GM21528 (cell line): ENCODE results near the gene DENND4A.
"Not testable (repeated sequence)": the region's sequence is repeated elsewhere in the genome, so short reads cannot be mapped to it uniquely, and the experiment has no call there.

ENCODE experiments used
- ATAC-seq: cut with Tn5 transposase; IDR thresholded peaks from one replicate; pipeline ENCODE4 v1.9.1; 2021; ENCODE audit warnings: mild to moderate bottlenecking, moderate library complexity; ENCODE audit not compliant: unreplicated experiment, low FRiP score

The DENND4A gene

DNA sequence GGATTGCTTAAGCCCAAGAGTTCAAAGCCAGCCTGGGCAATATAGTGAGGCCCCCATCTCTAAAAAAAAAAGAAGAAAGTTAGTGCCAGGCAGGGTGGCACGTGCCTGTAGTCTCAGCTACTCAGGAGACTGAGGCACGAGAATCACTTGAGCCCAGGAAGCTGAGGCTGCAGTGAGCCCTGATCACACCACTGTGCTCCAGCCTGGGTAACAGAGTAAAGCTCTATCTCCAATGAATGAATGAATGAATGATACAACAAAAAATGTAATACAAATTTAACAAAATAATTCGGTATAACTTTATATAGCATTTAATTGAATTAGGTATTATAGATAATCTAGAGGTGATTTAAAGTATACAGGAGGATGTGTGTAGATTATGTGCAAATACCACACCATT, 29.7 kb downstream of the DENND4A start:
- no peak for ATAC-seq

DNA sequence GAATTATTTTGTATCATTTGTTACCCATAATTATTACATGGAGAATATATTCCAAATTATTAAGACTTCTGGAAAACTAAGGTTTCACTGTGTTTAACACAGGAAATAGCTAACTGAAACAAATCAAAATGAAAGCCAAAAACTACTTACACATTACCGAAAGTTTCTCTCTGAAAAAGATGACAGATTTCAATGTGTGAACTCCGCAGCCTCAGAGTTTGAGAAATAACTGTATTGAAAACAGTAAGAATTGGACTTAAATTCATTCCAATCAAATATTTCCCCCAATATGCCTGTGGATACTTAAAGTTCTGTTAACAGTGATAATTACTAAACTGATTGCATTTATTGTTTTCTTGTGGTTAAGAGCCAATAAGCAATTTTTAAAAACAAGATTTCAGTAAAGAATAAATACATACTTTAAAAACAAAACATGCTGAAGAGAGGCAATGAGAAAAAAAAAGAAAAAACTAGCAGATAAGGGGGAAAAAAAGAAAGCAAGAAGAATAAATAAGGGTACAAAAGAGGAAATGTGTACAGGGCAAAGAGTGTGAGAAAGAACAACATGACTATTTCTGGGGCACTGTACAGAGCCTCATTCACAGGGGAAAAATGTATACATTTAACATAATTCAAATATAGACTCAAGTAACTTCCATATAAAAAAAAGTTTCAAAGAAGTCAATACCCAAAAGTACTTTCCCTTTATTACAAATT, 30.7 kb downstream of the DENND4A start:
- ATAC-seq, result no peak

DNA sequence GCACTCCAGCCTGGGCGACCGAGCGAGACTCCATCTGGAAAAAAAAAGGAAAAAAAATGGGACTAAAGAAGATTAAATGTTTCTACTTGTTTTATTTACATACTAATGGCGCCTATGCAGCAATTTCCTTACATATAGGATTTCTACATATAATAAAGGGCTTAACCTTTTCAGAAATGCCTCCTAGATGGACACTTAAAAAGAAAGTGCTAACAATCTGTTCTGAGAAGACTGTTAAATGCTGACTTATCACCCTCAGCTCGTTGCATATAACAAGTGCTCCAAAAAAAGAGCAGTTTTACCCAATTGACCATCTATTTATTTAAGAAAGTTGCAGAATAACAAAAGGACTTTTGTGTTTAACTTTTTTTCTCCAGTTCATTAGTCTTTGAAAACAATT, 32.7 kb downstream of the DENND4A start:
- ATAC-seq, result no peak

DNA sequence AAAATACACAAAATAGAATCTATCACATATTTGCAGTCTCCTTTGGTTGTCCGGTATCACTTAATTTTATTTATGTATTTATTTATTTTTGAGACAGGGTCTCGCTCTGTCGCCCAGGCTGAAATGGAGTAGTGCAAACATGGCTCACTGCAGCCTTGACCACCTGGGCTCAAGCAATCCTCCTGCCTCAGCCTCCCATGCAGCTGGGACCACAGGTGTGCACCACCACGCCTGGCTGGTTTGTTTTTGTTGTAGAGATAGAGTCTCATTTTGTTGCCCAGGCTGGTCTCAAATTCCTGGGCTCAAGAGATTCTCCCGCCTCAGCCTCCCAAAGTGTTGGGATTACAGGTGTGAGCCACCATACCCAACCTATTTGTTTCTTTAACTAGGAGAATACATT, 33.9 kb downstream of the DENND4A start:
- ATAC-seq, result no peak

DNA sequence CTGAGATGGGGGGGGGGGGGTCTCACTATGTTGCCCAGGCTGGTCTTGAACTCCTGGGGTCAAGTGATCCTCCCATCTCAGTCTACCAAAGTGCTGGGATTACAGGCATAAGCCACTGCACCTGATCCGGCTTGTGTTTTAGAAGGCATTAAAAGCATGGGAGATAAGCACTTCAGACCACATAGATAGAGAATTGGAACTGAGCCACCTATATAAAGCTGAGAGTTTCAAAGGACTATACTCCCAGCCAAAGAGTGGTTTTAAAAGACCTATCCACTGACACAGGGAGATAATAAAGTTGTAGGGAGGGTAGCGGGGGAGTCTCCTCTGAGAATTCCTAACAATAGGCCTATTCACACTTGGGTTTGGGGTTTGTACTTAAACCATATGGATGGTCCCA, 34.8 kb downstream of the DENND4A start:
- no peak for ATAC-seq

DNA sequence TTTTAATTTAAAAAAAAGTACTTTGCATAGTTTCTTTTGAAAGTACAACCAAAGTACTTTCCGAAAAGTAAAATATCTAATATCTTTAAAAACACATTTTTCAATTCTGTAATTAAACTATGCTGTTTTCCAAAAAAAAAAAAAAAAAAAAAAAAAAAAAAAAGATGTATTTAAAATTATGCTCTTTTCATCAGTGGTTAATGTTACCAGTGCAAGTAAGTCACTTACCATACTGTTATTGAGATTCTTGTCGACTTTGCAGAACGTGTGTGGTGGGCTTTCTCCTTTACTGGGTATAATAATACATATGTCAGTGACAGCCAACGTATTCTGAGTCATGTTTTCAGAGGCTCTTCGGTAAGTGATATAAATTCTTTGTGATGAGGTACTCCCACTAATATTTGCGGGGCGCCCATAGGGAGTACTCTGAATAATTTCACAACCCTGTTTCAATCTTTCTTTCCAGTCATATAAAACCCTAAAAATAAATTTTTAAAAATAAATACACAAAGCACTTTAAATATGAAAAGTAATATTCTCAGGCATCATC, 39.9 kb downstream of the DENND4A start:
- no peak for ATAC-seq

DNA sequence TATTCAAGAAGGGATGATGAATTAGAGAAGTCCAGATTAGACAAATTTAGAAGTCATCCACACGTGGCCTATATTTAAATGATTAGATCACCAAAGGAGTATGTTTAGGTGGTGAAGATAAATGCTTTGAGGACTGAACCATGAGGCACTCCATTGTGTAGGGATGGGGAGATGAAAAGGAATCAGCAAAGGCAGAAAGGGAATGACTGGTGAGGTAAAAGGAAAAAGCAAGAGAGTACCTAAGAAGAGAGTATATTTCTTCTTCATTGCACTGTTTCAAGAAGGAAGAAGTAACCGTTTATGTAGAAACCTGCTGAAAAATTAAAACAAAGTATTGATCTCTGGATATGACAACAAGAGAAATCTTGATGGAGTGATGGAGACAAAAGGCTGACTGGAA, 40.7 kb downstream of the DENND4A start:
- no peak for ATAC-seq

DNA sequence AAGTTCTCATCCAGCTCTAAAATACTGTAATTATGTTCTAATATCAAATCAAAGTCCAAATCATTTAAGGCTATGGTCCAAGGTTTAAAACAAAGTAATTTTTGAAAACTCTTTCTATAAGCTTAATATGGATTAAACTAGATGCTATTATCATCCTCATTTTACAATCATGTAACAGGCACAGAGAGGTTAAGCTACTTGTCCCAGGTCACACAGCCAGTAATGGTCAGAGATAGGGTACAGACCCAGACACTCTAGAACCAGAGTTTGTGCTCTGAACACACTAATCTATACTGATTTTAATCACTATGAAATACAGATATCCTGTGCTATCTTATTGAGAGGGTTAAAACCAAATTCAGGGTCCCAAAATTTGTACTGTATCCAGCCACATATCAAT, 44.8 kb downstream of the DENND4A start:
- ATAC-seq, result no peak

DNA sequence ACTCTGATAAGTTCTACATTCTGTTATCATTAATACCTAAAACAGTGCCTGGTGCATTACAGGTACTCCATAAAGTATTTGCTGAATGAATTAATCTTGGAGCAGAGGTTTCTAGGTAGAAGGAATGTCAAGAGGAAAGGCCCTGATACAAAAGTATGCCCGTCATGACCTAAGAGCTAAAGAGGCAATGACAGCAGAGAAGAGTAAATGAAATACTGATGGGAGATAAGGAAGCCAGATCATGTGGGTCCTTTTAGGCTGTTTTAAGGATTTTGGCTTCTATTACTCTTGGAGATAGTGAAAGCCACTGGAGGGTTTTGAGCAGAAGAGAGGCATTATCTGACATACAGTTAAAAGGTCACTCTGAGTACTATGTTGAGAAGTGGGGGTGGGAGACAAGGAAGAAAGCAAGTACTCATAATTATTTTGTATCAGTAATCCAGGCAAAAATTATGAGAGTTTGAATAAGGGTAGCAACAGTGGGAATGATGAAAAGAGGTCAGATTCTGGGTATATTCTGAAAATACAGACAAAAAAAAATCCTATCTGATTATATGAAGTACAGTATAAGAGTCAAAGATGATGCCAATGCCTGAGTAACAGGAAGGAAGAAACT, 48.3 kb downstream of the DENND4A start:
- ATAC-seq, result no peak

DNA sequence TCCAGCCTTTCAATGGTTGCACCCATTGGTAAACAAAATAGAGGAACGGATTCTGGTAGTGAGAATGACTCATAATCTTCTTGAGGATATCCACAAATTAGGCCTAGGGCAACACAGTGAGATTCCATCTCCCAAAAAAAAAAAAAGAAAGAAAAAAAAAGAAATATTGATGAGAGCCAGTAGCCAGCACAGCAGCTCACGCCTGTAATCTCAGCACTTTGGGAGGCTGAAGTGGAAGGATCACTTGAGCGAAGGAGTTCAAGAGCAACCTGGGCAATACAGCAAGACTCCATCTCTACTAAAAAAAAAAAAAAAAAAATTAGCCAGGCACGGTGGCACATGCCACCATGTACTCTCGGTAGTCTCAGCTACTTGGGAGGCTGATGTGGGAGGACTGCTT, 51.9 kb downstream of the DENND4A start:
- no peak for ATAC-seq

DNA sequence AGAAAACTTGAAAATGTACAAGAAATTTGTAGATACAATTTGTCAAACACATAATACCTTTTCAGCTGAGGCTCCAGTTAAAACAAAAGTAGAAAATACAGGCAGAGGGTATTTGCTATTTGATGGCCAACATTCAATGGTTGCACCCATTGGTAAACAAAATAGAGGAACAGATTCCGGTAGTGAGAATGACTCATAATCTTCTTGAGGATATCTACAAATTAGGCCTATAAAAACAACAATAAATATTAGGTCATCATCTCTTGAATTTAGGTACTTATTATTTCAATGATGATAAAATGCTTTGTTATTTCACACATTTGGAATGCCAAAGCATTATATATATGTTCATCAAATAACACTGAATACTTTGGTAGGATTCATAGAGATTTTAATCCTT, 53.4 kb downstream of the DENND4A start:
- no peak for ATAC-seq

DNA sequence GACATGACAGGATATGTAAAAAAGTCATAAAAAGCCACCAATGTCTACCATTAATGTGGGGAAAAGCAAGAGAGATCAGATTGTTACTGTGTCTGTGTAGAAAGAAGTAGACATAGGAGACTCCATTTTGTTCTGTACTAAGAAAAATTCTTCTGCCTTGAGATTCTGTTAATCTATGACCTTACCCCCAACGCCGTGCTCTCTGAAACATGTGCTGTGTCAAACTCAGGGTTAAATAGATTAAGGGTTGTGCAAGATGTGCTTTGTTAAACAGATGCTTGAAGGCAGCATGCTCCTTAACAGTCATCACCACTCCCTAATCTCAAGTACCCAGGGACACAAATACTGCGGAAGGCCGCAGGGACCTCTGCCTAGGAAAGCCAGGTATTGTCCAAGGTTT, 58.5 kb downstream of the DENND4A start:
- ATAC-seq, result not testable (repeated sequence)

DNA sequence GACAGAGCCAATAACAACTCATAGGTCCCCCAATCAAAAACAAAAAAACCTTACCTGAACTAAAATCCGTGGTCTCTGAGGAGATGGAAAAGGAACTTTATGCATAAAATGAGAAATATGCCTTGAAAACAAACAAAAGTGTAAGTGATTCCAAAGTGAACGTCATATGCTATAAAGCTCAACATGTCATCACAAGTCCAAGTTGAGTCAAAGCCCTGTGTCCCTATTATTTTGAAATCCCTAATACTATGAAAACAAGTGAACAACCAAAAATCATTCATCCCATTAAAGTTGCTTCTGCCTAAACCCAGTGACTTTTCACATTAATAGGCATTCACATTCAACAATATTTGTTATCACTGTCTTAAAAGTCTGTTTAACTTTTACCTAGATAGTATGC, 59.4 kb downstream of the DENND4A start:
- no peak for ATAC-seq

DNA sequence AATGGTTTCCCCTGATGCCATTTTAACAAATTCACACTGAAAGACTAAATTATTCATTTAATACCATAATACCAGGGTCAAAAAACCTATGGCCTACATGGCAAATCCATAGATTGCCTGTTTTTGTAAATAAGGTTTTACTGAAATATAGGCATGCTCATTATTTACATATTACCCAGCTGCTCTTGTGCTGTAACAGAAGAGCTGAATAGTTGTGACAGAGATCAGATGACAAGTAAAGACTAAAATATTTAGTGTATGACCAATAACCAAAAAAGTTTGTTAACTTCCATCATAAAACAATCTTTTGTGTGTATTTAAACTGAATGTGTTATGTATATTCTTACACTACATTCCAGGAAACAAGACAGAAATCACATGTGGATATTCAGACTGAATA, 60.2 kb downstream of the DENND4A start:
- ATAC-seq, result no peak

DNA sequence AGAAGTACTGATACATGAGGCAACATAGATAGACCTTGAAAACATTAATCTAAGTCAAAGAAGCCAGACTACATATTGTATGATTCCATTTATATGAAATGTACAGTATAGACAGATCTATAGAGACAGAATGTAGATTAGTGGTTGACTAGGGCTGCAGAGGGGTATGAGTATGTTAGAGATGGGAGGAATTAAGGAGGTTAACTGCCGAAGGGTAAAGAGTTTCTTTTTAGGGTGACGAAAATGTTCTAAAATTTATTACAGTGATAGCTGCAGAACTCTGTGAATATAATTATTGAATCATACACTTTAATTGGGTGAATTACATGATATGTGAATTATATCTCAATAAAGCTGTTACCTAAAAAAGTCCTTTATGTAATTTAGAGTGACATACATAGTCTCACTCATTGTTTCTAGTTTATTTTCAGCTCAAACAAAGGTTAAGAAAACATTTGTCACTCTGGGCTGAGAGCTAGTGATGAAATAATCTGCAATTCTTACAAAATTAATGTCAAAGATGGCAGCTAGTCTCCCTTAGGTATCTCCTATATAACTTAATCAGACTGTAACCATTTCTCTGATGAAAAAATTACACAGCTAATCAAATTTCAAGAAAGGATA, 61.4 kb downstream of the DENND4A start:
- ATAC-seq, result no peak

DNA sequence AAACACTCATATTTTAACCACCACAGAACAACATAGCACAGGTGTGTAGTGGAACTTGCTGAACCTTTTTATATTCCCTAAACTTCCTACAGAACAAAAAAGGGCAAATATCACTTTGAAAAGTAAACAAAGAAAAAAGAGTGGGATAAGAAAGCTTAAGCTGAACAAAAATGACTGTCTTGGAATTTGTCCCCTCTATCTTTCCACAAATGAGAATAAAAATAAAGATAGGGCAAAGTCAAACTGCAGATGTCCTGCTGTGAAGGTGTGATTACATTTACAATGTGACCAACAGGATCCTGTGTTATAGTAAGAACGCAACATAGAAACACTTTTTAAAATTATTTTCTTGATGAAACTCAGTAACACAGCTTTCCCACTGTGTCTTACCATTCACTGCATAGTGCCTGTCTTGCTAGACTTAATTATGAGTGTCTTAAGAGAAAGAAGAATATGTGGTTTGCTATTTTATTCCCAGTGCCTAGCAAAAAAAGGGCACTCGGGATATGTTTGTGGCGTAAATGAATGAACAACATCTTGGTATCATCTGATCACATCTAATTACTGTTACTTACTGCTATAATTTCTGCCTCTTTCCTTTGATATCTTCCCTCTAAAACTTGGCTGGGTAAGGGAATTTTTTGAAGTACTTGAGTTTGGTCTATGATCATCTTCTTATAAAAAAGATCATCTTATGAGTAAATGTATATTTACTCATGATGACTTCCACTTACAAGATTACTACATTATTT, 67.5 kb downstream of the DENND4A start:
- ATAC-seq, result no peak

DNA sequence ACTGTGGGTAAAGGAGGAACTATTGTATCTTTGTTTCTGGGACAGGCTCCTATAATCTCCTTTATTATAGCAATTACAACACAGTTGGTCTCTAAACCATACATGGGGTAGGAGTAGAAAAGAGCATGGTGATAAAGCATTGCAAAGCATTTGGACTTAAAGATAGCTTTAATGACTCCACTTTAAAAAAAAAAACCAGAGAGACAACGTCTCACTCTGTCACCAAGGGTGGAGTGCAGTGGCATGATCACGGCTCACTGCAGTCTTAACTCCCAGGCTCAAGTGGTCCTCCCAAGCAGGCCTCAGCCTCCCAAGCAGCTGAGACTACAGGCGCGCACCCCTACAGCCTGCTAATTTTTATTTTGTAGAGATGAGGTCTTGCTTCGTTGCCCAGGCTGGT, 68.2 kb downstream of the DENND4A start:
- no peak for ATAC-seq

DNA sequence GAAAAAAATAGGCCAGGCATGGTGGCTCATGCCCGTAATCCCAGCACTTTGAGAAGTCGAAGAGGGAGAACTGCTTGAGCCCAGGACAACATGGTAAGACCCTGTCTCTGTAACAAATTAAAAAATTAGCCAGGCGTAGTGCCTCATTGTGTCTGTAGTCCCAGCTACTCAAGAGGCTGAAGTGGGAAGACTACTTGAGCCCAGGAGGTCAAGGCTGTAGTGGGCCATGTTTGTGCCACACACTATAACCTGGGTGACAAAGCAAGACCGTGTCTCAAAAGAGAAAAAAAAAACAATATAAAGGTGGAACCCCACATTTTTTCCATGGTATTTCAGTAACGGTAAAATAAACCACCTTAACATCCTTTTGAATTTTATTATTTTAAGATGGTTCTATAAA, 69.9 kb downstream of the DENND4A start:
- no peak for ATAC-seq

DNA sequence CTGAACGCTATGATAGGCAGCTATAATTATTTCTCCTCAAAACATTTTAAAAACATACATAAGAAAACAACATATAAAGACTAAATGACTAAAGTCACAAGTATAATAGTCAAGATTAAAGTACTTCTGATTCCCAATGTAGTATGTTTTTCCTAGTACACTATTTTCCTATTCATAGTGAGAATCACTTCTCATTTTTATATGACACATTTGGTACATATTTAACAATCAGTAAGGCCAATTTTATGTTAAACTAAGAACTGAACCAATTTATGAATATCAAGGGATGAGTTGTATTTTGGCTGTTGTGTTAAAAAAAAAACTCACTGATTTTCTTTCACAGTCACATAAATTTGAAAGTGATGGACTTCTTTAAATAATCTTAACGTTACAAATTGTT, 79.7 kb downstream of the DENND4A start:
- no peak for ATAC-seq

DNA sequence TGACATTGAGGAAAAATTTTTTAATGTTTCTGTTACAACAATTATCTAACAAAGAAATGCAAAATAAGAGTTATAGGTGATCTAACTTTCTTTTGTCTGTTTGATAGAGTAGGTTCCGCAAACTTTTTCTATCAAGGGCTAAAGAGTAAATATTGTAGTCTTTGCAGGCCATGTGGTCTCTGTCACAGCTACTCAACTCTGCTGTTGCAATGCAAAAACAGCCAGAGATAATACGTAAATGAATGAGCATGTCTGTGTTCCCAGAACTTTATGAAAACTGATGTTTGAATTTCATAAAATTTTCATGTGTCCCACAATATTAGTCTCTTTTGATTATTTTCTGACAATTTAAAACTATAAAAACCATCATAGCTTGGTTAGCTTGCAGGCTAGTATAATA, 97.0 kb downstream of the DENND4A start:
- no peak for ATAC-seq

DNA sequence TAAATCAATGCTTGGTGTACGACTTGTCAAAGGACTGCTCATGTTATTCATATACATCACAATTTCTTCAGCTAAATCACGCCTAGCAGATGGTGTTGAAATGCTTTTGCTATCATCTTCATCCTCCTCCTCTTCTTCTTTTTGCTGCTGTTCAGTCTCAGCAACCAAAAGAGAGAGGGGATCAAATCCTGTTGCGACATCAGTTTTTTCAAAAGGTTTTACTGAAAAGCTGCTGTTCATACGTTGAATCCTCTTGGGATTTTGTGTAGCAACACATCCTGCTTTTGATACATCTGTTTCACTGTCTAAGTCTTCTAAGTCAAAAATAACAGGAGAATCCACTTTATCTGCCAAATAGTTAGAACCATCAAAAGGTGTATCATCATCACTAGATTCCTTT, 101.3 kb downstream of the DENND4A start:
- no peak for ATAC-seq
